OCI-LY7 (cell line): ENCODE measurements around the gene KRT75.

Experiments used
- CTCF ChIP-seq: fragments of 200-600 bp; sonication (generic); conservative IDR thresholded peaks from 2 replicates; pipeline ENCODE4 v1.5.1; 2014; ENCODE audit warnings: mild to moderate bottlenecking, antibody characterized with exemption, low read length, moderate library complexity, mixed read lengths
- EZH2phosphoT487 ChIP-seq: fragments of 200-600 bp; sonication (generic); IDR thresholded peaks from 2 replicates; pipeline ENCODE4 v1.6.1; 2018; ENCODE audit warnings: low read depth, borderline replicate concordance, mild to moderate bottlenecking, mixed run types, antibody characterized with exemption, low read length, moderate library complexity, mixed read lengths

GRCh38 chr12:52480073-52480472 is 45.9 kb upstream of the KRT75 start:
- TF ChIP-seq CTCF (no peak), EZH2phosphoT487 (no peak)
